Esophagus squamous epithelium (tissue), 4 donors: ENCODE measurements around the gene LRRN4.

Experiments
- CTCF ChIP-seq, 6 experiments: fragments of 450-650 bp in 4 of 6; fragments of 200-600 bp in 2 of 6; sonication (generic) in 2 of 6; IDR thresholded peaks; one replicate each; pipeline ENCODE4 v1.5.1; 2016 to 2019; ENCODE audit warnings: antibody characterized with exemption in 6 of 6, mild to moderate bottlenecking in 4 of 6, moderate library complexity in 4 of 6
- POLR2A ChIP-seq, 4 donors: fragments of 450-650 bp; IDR thresholded peaks; one replicate each; pipeline ENCODE4 v1.6.1; 2017; ENCODE audit warnings: antibody characterized with exemption in 4 of 4, mild to moderate bottlenecking in 4 of 4, moderate library complexity in 3 of 4

GRCh38 chr20:6006603-6006949 lies 47.3 kb downstream of the LRRN4 start:
- TF ChIP-seq POLR2A (IDR thresholded peaks at IDR 0.05) (no peak), CTCF (IDR thresholded peaks at IDR 0.05) (no peak)
